ENCODE data around the gene DAB2IP.

DNA sequence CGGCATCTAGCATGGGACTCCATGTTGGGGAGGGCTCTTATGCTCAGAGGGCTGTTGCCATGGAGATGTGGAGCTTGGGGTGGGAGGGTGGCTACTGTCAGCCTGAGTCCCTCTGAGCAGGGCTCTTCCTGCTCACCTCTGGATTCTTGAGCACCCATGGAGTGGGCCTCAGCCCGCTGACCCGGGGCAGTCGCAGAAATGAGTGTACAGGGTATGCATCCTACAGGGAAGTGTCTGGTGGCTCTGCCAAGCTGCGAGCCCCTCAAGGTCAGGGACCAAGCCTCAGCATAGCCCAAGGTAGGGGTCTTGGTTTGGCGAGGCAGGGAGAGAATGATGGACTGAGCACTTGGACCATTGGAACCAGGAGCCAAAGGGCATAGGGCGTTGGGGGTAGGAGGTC, 104.1 kb downstream of the DAB2IP start:
- TF ChIP-seq GLI4 (tag by site-specific recombination; IDR thresholded peaks at IDR 0.05) (no peak), ZNF791 (tag by site-specific recombination; IDR thresholded peaks at IDR 0.05) (no peak), ZNF626 (tag by site-specific recombination; IDR thresholded peaks at IDR 0.05) (no peak)
- TF ChIP-seq, protein P1, sequence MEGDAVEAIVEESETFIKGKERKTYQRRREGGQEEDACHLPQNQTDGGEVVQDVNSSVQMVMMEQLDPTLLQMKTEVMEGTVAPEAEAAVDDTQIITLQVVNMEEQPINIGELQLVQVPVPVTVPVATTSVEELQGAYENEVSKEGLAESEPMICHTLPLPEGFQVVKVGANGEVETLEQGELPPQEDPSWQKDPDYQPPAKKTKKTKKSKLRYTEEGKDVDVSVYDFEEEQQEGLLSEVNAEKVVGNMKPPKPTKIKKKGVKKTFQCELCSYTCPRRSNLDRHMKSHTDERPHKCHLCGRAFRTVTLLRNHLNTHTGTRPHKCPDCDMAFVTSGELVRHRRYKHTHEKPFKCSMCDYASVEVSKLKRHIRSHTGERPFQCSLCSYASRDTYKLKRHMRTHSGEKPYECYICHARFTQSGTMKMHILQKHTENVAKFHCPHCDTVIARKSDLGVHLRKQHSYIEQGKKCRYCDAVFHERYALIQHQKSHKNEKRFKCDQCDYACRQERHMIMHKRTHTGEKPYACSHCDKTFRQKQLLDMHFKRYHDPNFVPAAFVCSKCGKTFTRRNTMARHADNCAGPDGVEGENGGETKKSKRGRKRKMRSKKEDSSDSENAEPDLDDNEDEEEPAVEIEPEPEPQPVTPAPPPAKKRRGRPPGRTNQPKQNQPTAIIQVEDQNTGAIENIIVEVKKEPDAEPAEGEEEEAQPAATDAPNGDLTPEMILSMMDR (tag by site-specific recombination; IDR thresholded peaks at IDR 0.05) = no peak
- TF ChIP-seq, protein P2, sequence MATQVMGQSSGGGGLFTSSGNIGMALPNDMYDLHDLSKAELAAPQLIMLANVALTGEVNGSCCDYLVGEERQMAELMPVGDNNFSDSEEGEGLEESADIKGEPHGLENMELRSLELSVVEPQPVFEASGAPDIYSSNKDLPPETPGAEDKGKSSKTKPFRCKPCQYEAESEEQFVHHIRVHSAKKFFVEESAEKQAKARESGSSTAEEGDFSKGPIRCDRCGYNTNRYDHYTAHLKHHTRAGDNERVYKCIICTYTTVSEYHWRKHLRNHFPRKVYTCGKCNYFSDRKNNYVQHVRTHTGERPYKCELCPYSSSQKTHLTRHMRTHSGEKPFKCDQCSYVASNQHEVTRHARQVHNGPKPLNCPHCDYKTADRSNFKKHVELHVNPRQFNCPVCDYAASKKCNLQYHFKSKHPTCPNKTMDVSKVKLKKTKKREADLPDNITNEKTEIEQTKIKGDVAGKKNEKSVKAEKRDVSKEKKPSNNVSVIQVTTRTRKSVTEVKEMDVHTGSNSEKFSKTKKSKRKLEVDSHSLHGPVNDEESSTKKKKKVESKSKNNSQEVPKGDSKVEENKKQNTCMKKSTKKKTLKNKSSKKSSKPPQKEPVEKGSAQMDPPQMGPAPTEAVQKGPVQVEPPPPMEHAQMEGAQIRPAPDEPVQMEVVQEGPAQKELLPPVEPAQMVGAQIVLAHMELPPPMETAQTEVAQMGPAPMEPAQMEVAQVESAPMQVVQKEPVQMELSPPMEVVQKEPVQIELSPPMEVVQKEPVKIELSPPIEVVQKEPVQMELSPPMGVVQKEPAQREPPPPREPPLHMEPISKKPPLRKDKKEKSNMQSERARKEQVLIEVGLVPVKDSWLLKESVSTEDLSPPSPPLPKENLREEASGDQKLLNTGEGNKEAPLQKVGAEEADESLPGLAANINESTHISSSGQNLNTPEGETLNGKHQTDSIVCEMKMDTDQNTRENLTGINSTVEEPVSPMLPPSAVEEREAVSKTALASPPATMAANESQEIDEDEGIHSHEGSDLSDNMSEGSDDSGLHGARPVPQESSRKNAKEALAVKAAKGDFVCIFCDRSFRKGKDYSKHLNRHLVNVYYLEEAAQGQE (tag by site-specific recombination; IDR thresholded peaks at IDR 0.05) = no peak
